Stimulated activated naive B cell treated with anti-CD40 and anti-IgM and Interleukin-4, amounts not matched to agents 10 μg/mL and 1 μg/mL and 100 μg/mL, for 72 hours (primary cell): ENCODE measurements around the gene WDR19.

Experiments
- ATAC-seq, 2 donors: fragments of 150-1000 bp; cut with Tn5 transposase; replicated peaks; 2 replicates each; pipeline ENCODE4 v1.10.0; 2021; ENCODE audit warnings: moderate library complexity in 1 of 2
- DNase-seq: peaks from one replicate; pipeline ENCODE4 v3.0.0; 2021
- H3K27ac Mint-ChIP-seq: one replicate; pipeline ENCODE4 v1.8.0; 2022; ENCODE audit warnings: mild to moderate bottlenecking, mixed read lengths
- H3K27me3 Mint-ChIP-seq, 2 donors: one replicate each; pipeline ENCODE4 v1.8.0; 2022; ENCODE audit warnings: mixed read lengths in 2 of 2
- H3K36me3 Mint-ChIP-seq, 2 donors: one replicate each; pipeline ENCODE4 v1.8.0; 2022; ENCODE audit warnings: mixed read lengths in 2 of 2, mild to moderate bottlenecking in 1 of 2
- H3K4me1 Mint-ChIP-seq, 2 donors: one replicate each; pipeline ENCODE4 v1.8.0; 2022; ENCODE audit warnings: mixed read lengths in 2 of 2, mild to moderate bottlenecking in 1 of 2
- H3K4me3 Mint-ChIP-seq, 2 donors: one replicate each; pipeline ENCODE4 v1.8.0; 2022; ENCODE audit warnings: mild to moderate bottlenecking in 2 of 2, mixed read lengths in 2 of 2, moderate library complexity in 1 of 2
- H3K9me3 Mint-ChIP-seq, 2 donors: one replicate each; pipeline ENCODE4 v1.8.0; 2022; ENCODE audit warnings: mixed read lengths in 2 of 2, mild to moderate bottlenecking in 1 of 2

The WDR19 gene

DNA sequence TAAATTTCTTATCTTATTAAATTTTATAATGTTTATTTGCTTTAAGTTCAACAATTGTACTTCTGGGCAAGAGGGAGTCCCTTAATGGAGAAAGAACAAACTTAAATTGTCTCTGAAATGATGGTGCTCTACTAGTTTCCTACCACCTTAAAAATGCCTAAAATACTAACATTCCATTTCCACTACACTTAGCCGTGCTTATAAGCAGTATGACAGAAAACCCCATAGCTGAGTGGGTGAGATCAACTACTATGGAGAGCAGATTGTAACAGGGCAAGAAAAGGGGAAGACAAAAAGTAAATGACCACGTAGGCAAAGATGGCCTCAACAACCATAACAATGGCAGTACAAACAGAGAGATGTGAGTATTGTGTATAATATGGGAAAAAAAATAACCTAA lies 148.9 kb downstream of the WDR19 start:
- no peak for ATAC-seq
- Mint-ChIP-seq H3K9me3 (no peaks in the 10 kb centered on the region), H3K36me3 (peaks cover 22 to 37% of the 10 kb centered on the region in 2 donors), H3K4me1 (peaks cover 14 to 19% of the 10 kb centered on the region in 2 donors), H3K27me3 (no peaks in the 10 kb centered on the region), H3K27ac (no peak overlapping the region), H3K4me3 (no peak overlapping the region)
- DNase-seq, result no peak
